ENCODE measurements around the gene UBQLN1. TPM values are rescaled to one million over a fixed set of nuclear protein-coding genes. Genes with fewer than 3 reads are reported as not detected.

UBQLN1 gene
- total and polyA plus RNA-seq, 2 donors from 2014 or later = 45.6 to 95.3 TPM

DNA sequence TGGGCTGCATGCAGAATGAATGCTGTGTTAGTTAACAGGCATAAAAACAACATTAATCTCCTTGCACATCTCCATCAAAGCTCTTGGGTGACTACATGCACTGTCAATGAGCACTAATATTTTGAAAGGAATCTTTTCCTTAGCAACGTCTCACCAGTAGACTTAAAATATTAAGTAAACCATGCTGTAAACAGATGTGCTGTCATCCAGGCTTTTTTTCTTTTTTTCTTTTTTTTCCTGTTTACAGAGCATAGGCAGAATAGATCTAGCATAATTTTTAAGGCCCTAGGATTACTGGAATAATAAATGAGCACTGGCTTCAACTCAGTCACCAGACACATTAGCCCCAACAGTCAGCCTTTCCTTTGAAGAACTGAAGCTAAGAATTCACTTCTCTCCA lies 36.3 kb downstream of the UBQLN1 start:
- Histone ChIP-seq H3K27me3 (ENCODE audit: control insufficient read depth, insufficient read depth, low read length) (no peaks in the 10 kb centered on the region), H3K36me3 (ENCODE audit: control insufficient read depth in 2 of 3, insufficient read depth in 3 of 3, low read length in 3 of 3) (peaks cover 6 to 14% (median 9%) of the 10 kb centered on the region in 3 donors), H3K9ac (ENCODE audit: low read length in 3 of 3) (no peak overlapping the region), H3K9me3 (ENCODE audit: control insufficient read depth in 2 of 3, insufficient read depth in 1 of 3, low read length in 3 of 3) (no peaks in the 10 kb centered on the region), H3K4me1 (ENCODE audit: control insufficient read depth in 2 of 3, insufficient read depth in 2 of 3, low read depth in 1 of 3, low read length in 3 of 3) (no peaks in the 10 kb centered on the region), H3K4me3 (ENCODE audit: low read length in 3 of 3) (no peak overlapping the region), H3K27ac (ENCODE audit: low read depth in 2 of 2, low read length in 2 of 2) (no peak overlapping the region)
- no peak for DNase-seq
- TF ChIP-seq, protein P1, sequence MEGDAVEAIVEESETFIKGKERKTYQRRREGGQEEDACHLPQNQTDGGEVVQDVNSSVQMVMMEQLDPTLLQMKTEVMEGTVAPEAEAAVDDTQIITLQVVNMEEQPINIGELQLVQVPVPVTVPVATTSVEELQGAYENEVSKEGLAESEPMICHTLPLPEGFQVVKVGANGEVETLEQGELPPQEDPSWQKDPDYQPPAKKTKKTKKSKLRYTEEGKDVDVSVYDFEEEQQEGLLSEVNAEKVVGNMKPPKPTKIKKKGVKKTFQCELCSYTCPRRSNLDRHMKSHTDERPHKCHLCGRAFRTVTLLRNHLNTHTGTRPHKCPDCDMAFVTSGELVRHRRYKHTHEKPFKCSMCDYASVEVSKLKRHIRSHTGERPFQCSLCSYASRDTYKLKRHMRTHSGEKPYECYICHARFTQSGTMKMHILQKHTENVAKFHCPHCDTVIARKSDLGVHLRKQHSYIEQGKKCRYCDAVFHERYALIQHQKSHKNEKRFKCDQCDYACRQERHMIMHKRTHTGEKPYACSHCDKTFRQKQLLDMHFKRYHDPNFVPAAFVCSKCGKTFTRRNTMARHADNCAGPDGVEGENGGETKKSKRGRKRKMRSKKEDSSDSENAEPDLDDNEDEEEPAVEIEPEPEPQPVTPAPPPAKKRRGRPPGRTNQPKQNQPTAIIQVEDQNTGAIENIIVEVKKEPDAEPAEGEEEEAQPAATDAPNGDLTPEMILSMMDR (IDR thresholded peaks at IDR 0.05; ENCODE audit: borderline replicate concordance, extremely low read depth, insufficient read depth) = no peak
- no peak for FAIRE-seq
- intact Hi-C loops (cut with DNase I) = no loop called here

DNA sequence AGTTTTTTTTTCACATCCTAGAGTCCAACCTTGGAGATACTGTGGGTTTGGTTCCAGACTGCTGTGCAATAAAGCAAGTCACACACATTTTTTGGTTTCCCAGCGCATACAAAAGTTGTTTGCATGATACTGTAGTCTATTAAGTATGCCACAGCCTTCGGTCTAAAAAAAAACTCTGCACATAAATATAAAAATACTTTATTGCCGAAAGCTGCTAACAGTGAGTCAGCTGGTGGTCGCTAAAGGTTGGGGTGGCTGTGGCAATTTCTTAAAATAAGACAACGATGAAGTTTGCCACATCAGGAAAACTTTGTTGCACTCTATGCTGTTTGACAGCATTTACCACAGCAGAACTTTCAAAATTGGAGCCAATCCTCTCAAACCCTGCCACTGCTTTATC lies 37.4 kb downstream of the UBQLN1 start:
- intact Hi-C loops (cut with DNase I) = no loop called here
- no peaks in the 10 kb centered on the region for H3K4me1 ChIP-seq (ENCODE audit: control insufficient read depth in 2 of 3, insufficient read depth in 2 of 3, low read depth in 1 of 3, low read length in 3 of 3)
- no peaks in the 10 kb centered on the region for H3K9me3 ChIP-seq (ENCODE audit: control insufficient read depth in 2 of 3, insufficient read depth in 1 of 3, low read length in 3 of 3)
- no peak overlapping the region for H3K4me3 ChIP-seq (ENCODE audit: low read length in 3 of 3)
- H3K27ac ChIP-seq (ENCODE audit: low read depth in 2 of 2, low read length in 2 of 2) = no peak overlapping the region
- FAIRE-seq (no peak), DNase-seq (no peak)
- H3K27me3 ChIP-seq (ENCODE audit: control insufficient read depth, insufficient read depth, low read length) = no peaks in the 10 kb centered on the region
- H3K9ac ChIP-seq (ENCODE audit: low read length in 3 of 3) = no peak overlapping the region
- TF ChIP-seq, protein P1 (IDR thresholded peaks at IDR 0.05; ENCODE audit: borderline replicate concordance, extremely low read depth, insufficient read depth) = no peak
- peaks cover 6 to 14% (median 9%) of the 10 kb centered on the region in 3 donors for H3K36me3 ChIP-seq (ENCODE audit: control insufficient read depth in 2 of 3, insufficient read depth in 3 of 3, low read length in 3 of 3)

DNA sequence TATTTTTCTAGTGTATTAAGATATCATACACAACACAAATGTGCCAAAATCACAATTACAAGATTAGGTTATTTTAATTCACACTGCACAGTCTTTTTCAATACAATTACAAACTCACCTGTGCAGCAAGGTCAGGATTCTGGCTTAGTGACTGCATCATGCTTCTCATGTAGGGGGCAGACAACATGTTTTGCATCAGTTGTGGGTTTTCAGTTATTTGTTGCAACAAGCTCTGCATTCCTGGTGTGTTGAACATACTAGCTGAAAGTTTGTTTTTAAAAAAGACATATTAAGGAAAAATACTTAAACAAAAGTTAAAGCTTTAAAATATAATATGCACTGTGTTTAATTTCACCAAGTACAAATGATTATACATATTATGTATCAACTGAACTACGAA lies 38.7 kb downstream of the UBQLN1 start:
- DNase-seq = no peak
- TF ChIP-seq, protein P1 (IDR thresholded peaks at IDR 0.05; ENCODE audit: borderline replicate concordance, extremely low read depth, insufficient read depth) = no peak

DNA sequence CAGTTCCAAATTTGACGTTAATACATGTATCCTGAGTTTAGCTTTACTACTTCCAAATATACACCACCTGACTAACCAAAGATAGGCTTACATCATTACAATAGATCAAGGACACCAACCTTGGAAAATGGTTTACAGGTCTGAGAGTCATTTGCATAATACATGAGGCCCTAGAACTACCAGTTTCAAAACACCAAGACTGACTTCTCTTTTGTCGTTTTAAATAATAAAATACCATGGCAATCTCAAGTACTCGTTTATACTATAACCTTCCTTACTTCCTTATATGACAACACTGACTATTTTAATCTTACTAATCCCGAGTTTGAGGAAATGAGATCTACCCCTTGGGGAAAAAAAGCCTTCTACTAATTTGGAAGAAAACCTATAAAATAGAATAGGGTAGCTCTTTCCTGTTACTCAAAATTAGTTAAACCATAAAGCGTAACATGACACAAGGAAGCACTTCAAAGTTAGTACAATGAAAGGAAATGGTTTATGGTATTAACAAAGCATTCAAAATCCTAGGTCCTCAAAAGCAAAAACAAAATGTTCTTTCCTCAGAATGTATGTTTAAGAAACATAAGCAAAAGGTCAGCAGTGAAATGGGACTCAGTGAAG lies 42.1 kb downstream of the UBQLN1 start:
- no peaks in the 10 kb centered on the region for H3K9me3 ChIP-seq (ENCODE audit: control insufficient read depth in 2 of 3, insufficient read depth in 1 of 3, low read length in 3 of 3)
- TF ChIP-seq, protein P1 (IDR thresholded peaks at IDR 0.05; ENCODE audit: borderline replicate concordance, extremely low read depth, insufficient read depth) = no peak
- no peaks in the 10 kb centered on the region for H3K27me3 ChIP-seq (ENCODE audit: control insufficient read depth, insufficient read depth, low read length)
- intact Hi-C loops (cut with DNase I) = no loop called here
- H3K36me3 ChIP-seq (ENCODE audit: control insufficient read depth in 2 of 3, insufficient read depth in 3 of 3, low read length in 3 of 3) = peaks cover 0 to 29% (median 12%) of the 10 kb centered on the region in 3 donors
- no peak overlapping the region for H3K27ac ChIP-seq (ENCODE audit: low read depth in 2 of 2, low read length in 2 of 2)
- no peak overlapping the region for H3K4me3 ChIP-seq (ENCODE audit: low read length in 3 of 3)
- H3K4me1 ChIP-seq (ENCODE audit: control insufficient read depth in 2 of 3, insufficient read depth in 2 of 3, low read depth in 1 of 3, low read length in 3 of 3) = no peaks in the 10 kb centered on the region
- H3K9ac ChIP-seq (ENCODE audit: low read length in 3 of 3) = no peak overlapping the region
- FAIRE-seq (no peak), DNase-seq (no peak)

More for the DNA sequence above, 38.7 kb downstream of the UBQLN1 start:
- no peak for FAIRE-seq
- no peaks in the 10 kb centered on the region for H3K9me3 ChIP-seq (ENCODE audit: control insufficient read depth in 2 of 3, insufficient read depth in 1 of 3, low read length in 3 of 3)
- no peak overlapping the region for H3K4me3 ChIP-seq (ENCODE audit: low read length in 3 of 3)
- no peak overlapping the region for H3K9ac ChIP-seq (ENCODE audit: low read length in 3 of 3)
- intact Hi-C loops (cut with DNase I) = no loop called here
- no peaks in the 10 kb centered on the region for H3K4me1 ChIP-seq (ENCODE audit: control insufficient read depth in 2 of 3, insufficient read depth in 2 of 3, low read depth in 1 of 3, low read length in 3 of 3)
- no peak overlapping the region for H3K27ac ChIP-seq (ENCODE audit: low read depth in 2 of 2, low read length in 2 of 2)
- peaks cover 6 to 13% (median 10%) of the 10 kb centered on the region in 3 donors for H3K36me3 ChIP-seq (ENCODE audit: control insufficient read depth in 2 of 3, insufficient read depth in 3 of 3, low read length in 3 of 3)
- no peaks in the 10 kb centered on the region for H3K27me3 ChIP-seq (ENCODE audit: control insufficient read depth, insufficient read depth, low read length)

Measured in kidney (tissue), 14 donors.